A549 (cell line): ENCODE data around the gene FAM53B.

Experiments
- BHLHE40 ChIP-seq: IDR thresholded peaks from 2 replicates; pipeline ENCODE4 v1.6.1; 2012; ENCODE audit warnings: low read depth, low read length, inconsistent platforms
- CBX2 ChIP-seq: fragments of 200-600 bp; sonication (generic); IDR thresholded peaks from 2 replicates; pipeline ENCODE4 v1.6.1; 2016; ENCODE audit warnings: low read depth, mild to moderate bottlenecking, borderline replicate concordance
- CBX8 ChIP-seq: fragments of 200-600 bp; sonication (generic); IDR thresholded peaks from 2 replicates; pipeline ENCODE4 v1.6.1; 2016
- CTCF ChIP-seq: fragments of >200 bp; sonication (Bioruptor Twin); formaldehyde crosslinking; IDR thresholded peaks from 3 replicates; pipeline ENCODE4 v1.5.1; 2016
- HOXA7 ChIP-seq: fragments of 250-450 bp; sonication (Bioruptor Pico); IDR thresholded peaks from 2 replicates; pipeline ENCODE4 v1.5.0; 2020; ENCODE audit warnings: mild to moderate bottlenecking, moderate library complexity
- JUN ChIP-seq, 2 experiments: fragments of >200 bp; sonication (Bioruptor Twin); formaldehyde crosslinking; IDR thresholded peaks; 2 replicates in 1 of 2; 3 replicates in 1 of 2; pipeline ENCODE4 v1.6.1; 2016 to 2017
- NFE2L2 ChIP-seq: fragments of 150-350 bp; conservative IDR thresholded peaks from 2 replicates; pipeline ENCODE4 v1.6.1; 2014; ENCODE audit warnings: low read length
- ZFP36 ChIP-seq: fragments of 450-650 bp; IDR thresholded peaks from 2 replicates; pipeline ENCODE4 v1.6.1; 2014; ENCODE audit warnings: borderline replicate concordance; ENCODE audit not compliant: partially characterized antibody

GRCh38 chr10:124725171-124725631, 19.0 kb downstream of the FAM53B start:
- TF ChIP-seq CTCF (no peak), JUN (IDR thresholded peaks at IDR 0.05) (no peak), NFE2L2 (no peak), ZFP36 (no peak), BHLHE40 (no peak), HOXA7 (CRISPR knock-in tag) (no peak), CBX2 (no peak), CBX8 (no peak)
